GM18868 (cell line): ENCODE data around the gene TMEM154.
"Not testable (repeated sequence)": the region's sequence is repeated elsewhere in the genome, so short reads cannot be mapped to it uniquely, and the experiment has no call there.

Source experiments
- ATAC-seq: cut with Tn5 transposase; IDR thresholded peaks from one replicate; pipeline ENCODE4 v1.9.1; 2021; ENCODE audit warnings: mild to moderate bottlenecking, moderate library complexity; ENCODE audit not compliant: unreplicated experiment

TMEM154 gene

DNA sequence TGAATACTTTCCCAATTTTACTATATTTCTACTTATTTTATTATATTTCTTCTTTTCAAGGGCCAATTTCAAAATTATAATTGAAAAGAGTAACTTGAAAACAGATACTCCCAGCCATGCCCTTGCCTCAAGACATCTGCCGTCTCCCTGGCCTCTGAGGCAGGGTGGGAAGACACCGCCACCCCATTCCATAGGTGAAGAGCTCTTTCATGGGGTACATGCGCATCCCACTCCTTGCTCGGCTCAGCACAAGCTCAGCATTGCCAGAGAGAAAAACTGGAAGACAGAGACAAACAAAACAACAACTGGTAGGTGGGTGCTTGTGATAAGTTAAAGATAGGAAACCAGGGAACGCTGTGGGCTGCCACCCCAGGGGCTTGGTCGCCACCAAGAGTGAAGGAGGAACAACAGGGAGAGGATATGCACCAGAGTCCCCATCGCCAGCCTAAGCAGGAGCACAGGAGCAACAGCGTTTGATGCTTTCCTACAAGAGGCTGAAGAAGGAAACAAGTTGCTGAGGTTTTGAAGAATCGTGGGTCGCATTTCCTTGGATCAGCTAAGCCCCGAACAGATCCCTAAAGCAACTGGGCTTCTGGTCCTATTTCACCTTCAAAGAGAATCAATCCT is 11.3 kb downstream of the TMEM154 start:
- no peak for ATAC-seq

DNA sequence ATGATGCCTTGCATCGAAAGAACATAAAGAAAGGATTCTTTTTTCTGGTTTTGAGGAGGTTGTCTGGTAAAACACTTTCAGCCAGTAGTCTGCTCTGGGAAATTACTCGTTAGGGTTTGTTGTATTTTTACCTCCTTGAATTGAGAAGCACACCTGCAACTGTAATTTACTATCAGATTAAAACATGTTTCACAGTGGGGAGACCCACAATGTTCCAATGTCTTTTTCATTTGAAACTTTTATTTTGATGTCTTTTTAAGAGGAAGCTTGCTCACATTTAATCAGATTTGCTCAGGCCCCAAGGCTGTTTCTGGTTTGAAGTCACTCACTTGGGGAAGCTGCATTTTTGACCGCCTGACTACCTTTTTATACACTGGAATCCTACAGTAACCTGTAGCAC is 12.0 kb downstream of the TMEM154 start:
- ATAC-seq = no peak

GRCh38 chr4:152666946-152667345 is 12.9 kb downstream of the TMEM154 start:
- ATAC-seq = no peak

DNA sequence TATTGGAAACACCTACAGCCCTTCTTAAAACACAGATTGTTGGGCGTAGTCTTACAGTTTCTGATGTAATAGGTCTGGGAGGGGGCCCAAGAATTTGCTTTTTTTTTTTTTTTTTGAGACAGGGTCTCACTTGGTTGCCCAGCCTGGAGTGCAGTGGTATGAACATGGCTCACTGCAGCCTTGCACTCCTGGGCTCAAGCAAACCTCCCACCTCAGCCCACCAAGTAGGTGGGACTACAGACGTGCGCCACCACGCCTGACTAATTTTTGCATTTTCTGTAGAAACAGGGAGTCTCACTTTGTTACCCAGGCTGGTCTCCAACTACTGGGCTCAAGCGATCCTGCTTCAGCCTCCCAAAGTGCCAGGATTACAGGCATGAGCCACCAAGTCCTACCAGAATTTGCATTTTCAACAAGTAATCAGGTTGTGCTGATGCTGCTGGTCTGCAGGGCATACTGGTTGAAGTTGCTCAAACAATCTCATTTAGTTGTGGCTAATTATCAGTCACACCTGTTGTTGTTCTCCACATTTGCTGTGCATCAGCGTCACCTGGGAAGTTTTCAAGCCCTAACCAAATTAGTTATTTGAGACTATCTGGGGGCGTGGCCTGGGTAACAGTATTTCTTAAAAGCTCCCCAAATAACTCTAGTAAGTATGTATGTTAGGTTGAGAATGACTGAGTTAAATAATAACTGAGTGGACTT is 14.0 kb downstream of the TMEM154 start:
- no peak for ATAC-seq

GRCh38 chr4:152664067-152664378 is 15.8 kb downstream of the TMEM154 start:
- not testable (repeated sequence) for ATAC-seq

- ATAC-seq = peak; percentile 57
Measured at GRCh38 chr4:152663203-152664066, 16.4 kb downstream of the TMEM154 start.

GRCh38 chr4:152661649-152662048 is 18.1 kb downstream of the TMEM154 start:
- no peak for ATAC-seq

- ATAC-seq = no peak
Measured at GRCh38 chr4:152660526-152660925, 19.3 kb downstream of the TMEM154 start.

DNA sequence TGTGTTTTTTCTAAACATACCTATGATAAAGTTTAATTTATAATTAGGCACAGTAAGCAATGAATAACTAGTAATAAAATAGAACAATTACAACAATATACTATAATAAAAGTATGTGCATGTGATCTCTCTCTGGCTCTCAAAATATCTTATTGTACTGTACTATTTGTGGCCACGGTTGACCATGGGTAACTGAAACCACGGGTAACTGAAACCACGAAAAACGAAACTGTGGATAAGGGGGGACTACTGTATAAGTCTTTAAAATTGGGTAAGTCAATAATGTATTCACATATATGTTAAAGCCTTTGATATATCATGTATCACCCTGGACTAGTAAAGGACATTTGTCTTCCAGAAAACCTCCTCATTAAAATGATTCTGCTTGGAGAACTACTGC is 20.0 kb downstream of the TMEM154 start:
- ATAC-seq = peak; percentile 37

DNA sequence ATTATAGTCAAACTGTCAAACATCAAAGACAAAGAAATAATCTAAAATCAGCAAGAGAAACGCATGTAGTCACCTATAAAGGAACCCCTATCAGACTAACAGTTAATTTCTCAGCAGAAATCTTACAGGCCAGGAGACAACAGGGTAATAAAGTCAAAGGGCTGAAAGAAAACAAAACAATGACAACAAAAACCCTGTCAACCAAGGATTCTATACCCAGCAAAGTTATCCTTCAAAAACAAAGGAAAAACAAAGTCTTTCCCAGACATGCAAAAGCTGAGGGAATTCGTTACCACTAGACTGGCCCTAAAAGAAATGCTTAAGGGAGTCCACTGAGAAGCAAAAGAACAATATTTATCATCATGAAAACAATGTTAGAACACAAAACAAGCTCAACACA is 22.1 kb downstream of the TMEM154 start:
- no peak for ATAC-seq

- ATAC-seq = no peak
Measured at GRCh38 chr4:152655272-152656129, 24.3 kb downstream of the TMEM154 start.

DNA sequence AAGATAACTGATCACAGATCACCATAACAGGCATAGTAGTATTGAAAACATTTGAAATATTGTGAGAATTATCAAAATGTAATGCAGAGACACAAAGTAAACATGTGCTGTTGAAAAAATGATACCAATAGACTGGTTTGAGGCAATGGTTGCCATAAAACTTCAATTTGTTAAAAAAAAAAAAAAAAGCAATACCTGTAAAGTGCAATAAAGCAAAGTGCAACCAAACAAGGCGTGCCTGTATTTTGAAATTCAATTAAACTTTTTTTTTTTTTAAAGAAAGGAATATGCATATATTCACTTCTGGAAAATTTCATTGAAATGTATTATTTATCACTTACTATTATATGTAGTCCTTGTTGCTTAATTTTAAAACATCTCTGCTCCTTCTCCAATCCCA is 27.7 kb downstream of the TMEM154 start:
- ATAC-seq = no peak

GRCh38 chr4:152651473-152652060 is 28.2 kb downstream of the TMEM154 start:
- ATAC-seq = no peak

- ATAC-seq = no peak
Measured at GRCh38 chr4:152646221-152646620, 33.6 kb downstream of the TMEM154 start.

GRCh38 chr4:152644130-152644529 is 35.7 kb downstream of the TMEM154 start:
- ATAC-seq = no peak

DNA sequence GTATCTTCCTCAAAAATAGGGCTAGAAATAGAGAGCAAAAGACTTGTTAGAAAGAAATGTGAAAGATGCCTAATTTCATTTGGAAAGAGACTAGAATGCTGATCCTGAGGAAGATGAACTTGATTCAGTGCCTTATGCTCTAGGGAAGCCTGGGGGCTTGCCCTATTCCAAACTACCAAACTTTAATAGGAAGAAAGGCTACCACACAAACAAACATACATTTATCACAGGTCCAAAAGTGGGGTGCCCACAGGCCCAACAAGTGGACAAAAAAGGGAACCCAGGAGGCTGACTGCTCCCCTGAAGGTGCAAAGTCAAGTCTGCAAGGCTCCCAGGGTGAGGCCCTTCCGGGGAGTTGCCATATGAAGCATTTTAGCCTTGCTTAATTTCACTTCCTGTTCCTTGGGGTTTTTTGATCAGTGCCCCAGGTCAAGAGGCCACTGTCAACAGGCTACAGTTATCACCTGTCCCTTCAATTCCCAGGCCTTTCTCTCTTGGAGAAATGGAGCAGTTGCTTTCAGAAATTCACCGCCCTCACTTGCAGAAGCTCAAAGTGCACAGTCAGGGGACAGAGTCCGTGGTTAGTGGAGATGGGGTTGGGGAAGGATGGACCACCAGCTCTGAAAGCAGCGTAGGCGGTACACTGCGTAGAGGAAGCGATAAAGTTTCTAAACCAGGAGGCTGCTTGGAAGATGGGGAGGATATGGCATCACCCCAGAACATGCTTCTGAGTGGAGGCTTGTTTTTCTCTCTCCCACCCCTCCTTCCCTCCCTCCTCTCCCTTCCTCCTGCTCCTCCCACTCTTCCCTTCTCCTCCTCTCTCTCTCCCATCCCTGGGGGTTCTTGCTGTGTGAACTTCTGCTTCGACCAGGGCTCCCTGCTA is 36.4 kb downstream of the TMEM154 start:
- ATAC-seq = peak; percentile 86

GRCh38 chr4:152640058-152640921 is 39.5 kb downstream of the TMEM154 start:
- ATAC-seq = no peak

- ATAC-seq = no peak
Measured at GRCh38 chr4:152635851-152636250, 43.9 kb downstream of the TMEM154 start.
